GM12878 (cell line): ENCODE results near the gene TRAF3IP1. TPM values are rescaled to one million over a fixed set of nuclear protein-coding genes. Genes with fewer than 3 reads are reported as not detected.

Experiments used
- ATAC-seq: fragments of 200-7000 bp; cut with Tn5 transposase; 3 replicates; pipeline ENCODE4 v1.9.1; 2020; ENCODE audit warnings: mild to moderate bottlenecking, moderate library complexity
- BruUV-seq: library from RNA; stranded (reverse); fragments of 400-500 nt; replicated peaks from 2 replicates; lab custom pipeline; 2021; lab: Mats Ljungman, UMichigan
- CTCF ChIA-PET: fragments of 300-600 bp; sonication (Branson Sonifier 250); formaldehyde crosslinking; extraction: SDS; loops from one replicate; lab custom pipeline; 2021; ENCODE audit warnings: inconsistent platforms; lab: Yijun Ruan, JAX
- POLR2A ChIA-PET: fragments of 350-600 bp; formaldehyde crosslinking; extraction: SDS; loops from one replicate; lab custom pipeline; 2021; ENCODE audit warnings: inconsistent platforms; lab: Charles Lee
- RAD21 ChIA-PET: fragments of 300-600 bp; sonication (Branson Sonifier 250); formaldehyde crosslinking; loops from one replicate; lab custom pipeline; 2023; ENCODE audit warnings: antibody characterized with exemption; ENCODE audit not compliant: unreplicated experiment; lab: Charles Lee
- SMC1A ChIA-PET: fragments of 300-600 bp; sonication (Branson Sonifier 250); formaldehyde crosslinking; loops from one replicate; lab custom pipeline; 2023; ENCODE audit not compliant: unreplicated experiment, uncharacterized antibody; lab: Charles Lee
- DNase-seq: peaks from one replicate; pipeline ENCODE4 v3.0.0-alpha.2; 2011; ENCODE audit warnings: low read depth, low spot score
- FAIRE-seq: peaks from 3 replicates; lab custom pipeline; 2011; peaks lifted over from hg19 to GRCh38; lab: Jason Lieb, UNC
- H2AFZ ChIP-seq: 2 replicates; pipeline ENCODE4 v1.6.0; 2011; ENCODE audit warnings: low read depth, low read length, control low read depth; ENCODE audit not compliant: control insufficient read depth
- H3K27ac ChIP-seq: 2 replicates; pipeline ENCODE4 v1.5.1; 2011; ENCODE audit warnings: control low read depth; ENCODE audit not compliant: control insufficient read depth, insufficient read depth
- H3K27me3 ChIP-seq, 2 experiments: replicated peaks in 1 of 2; 2 replicates each; pipeline versions ENCODE4 v1.6.0 to v1.6.1; 2011; ENCODE audit warnings: low read length in 1 of 2; ENCODE audit not compliant: control insufficient read depth in 2 of 2, insufficient read depth in 2 of 2
- H3K36me3 ChIP-seq, 2 experiments: 2 replicates each; pipeline ENCODE4 v1.5.1; 2011; ENCODE audit warnings: low read length in 1 of 2; ENCODE audit not compliant: control insufficient read depth in 2 of 2, insufficient read depth in 2 of 2
- H3K4me1 ChIP-seq: 2 replicates; pipeline ENCODE4 v1.6.1; 2011; ENCODE audit warnings: mild to moderate bottlenecking, low read length, moderate library complexity, mixed read lengths; ENCODE audit not compliant: control insufficient read depth, insufficient read depth
- H3K4me2 ChIP-seq: 2 replicates; pipeline ENCODE4 v1.6.0; 2011; ENCODE audit warnings: control low read depth; ENCODE audit not compliant: control insufficient read depth, insufficient read depth
- H3K4me3 ChIP-seq: fragments of 200-600 bp; sonication (generic); 2 replicates; pipeline ENCODE4 v1.5.1; 2016
- H3K79me2 ChIP-seq: 2 replicates; pipeline ENCODE4 v1.6.0; 2011; ENCODE audit warnings: low read length; ENCODE audit not compliant: control insufficient read depth, insufficient read depth
- H3K9ac ChIP-seq: 2 replicates; pipeline ENCODE4 v1.8.0; 2011; ENCODE audit warnings: low read length, control low read depth, mixed read lengths; ENCODE audit not compliant: control insufficient read depth, insufficient read depth
- H3K9me3 ChIP-seq: replicated peaks from 3 replicates; pipeline ENCODE4 v1.5.1; 2011; ENCODE audit warnings: mild to moderate bottlenecking, low read length; ENCODE audit not compliant: control insufficient read depth, insufficient read depth
- H4K20me1 ChIP-seq: 2 replicates; pipeline ENCODE4 v1.6.0; 2011; ENCODE audit not compliant: control insufficient read depth, insufficient read depth
- CTCF ChIP-seq, 3 experiments: IDR thresholded peaks in 2 of 3; conservative IDR thresholded peaks in 1 of 3; 2 replicates each; pipeline ENCODE4 v1.5.1; 2011; ENCODE audit warnings: low read depth in 3 of 3, low read length in 3 of 3, mild to moderate bottlenecking in 3 of 3, control low read depth in 2 of 3, moderate library complexity in 2 of 3, inconsistent platforms in 1 of 3, mixed read lengths in 1 of 3; ENCODE audit not compliant: control insufficient read depth in 2 of 3, insufficient read depth in 1 of 3; ENCODE audit errors: extremely low read depth in 1 of 3
- IKZF1 ChIP-seq: fragments of 450-650 bp; conservative IDR thresholded peaks from 2 replicates; pipeline ENCODE4 v1.6.1; 2017; ENCODE audit warnings: antibody characterized with exemption, mild to moderate bottlenecking
- MAX ChIP-seq: IDR thresholded peaks from 2 replicates; pipeline ENCODE4 v1.6.1; 2012; ENCODE audit warnings: low read depth, low read length, improper control_type of control experiment
- MEF2B ChIP-seq: fragments of 450-650 bp; IDR thresholded peaks from 2 replicates; pipeline ENCODE4 v1.6.1; 2018; ENCODE audit warnings: mild to moderate bottlenecking, moderate library complexity; ENCODE audit not compliant: partially characterized antibody, poor library complexity, severe bottlenecking
- PML ChIP-seq: IDR thresholded peaks from 2 replicates; pipeline ENCODE4 v1.6.1; 2012; ENCODE audit warnings: low read length, inconsistent platforms
- RCOR1 ChIP-seq: conservative IDR thresholded peaks from 2 replicates; pipeline ENCODE4 v1.6.1; 2012; ENCODE audit warnings: low read depth, low read length, improper control_type of control experiment
- WGBS: methylation state at CpG from one replicate; pipeline ENCODE4 v1.1.6; 2016; ENCODE audit warnings: low lambda C conversion rate; ENCODE audit not compliant: insufficient replicate concordance, insufficient coverage; ENCODE audit errors: missing lambda C conversion rate; 5-methylcytosine and 5-hydroxymethylcytosine counted together
- in situ Hi-C: fragments of 300-500 bp; cut with MboI; formaldehyde crosslinking; loops from 9 replicates; pipeline ENCODE4 v1.14.3; 2018; ENCODE audit warnings: mixed read lengths
- intact Hi-C: fragments of 100-400 bp; cut with micrococcal nuclease; formaldehyde crosslinking; loops from one replicate; pipeline ENCODE4 v1.14.2; 2022; ENCODE audit not compliant: unreplicated experiment
- polyA plus RNA-seq, 11 experiments: library from polyadenylated mRNA; depleted of rRNA in 4 of 11; unstranded in 6 of 11; stranded (reverse) in 5 of 11; fragments of >200 nt; fragmentation: Nextera tagmentation in 4 of 11; fragmentation: Illumina TruSeq in 1 of 11; extraction: Ambion mirVana in 4 of 11; extraction: Trizol in 1 of 11; gene quantifications; 1 replicate in 1 of 11; 2 replicates in 10 of 11; pipeline versions ENCODE4 v1.2.1 to v1.2.3, GENCODE V29; 2011 to 2016; ENCODE audit warnings: inconsistent platforms in 2 of 11, missing spikeins in 2 of 11, low read depth in 1 of 11
- total RNA-seq, 4 experiments: library from RNA; depleted of rRNA in 3 of 4; stranded (reverse); fragments of >200 nt in 3 of 4; fragmentation: Illumina TruSeq in 1 of 4; extraction: Trizol in 1 of 4; gene quantifications; 2 replicates each; pipeline versions ENCODE4 v1.2.1 to v1.2.3, GENCODE V29; 2013 to 2021

The TRAF3IP1 gene
- total and polyA plus RNA-seq, 10 of the 15 experiments (the other 5 are each of a cell fraction or from before 2014, with no cell fraction given), result 1.6 to 7.5 (median 3.6) TPM

GRCh38 chr2:238418999-238419546 is 98.8 kb downstream of the TRAF3IP1 start:
- POLR2A ChIA-PET, result no interaction called here
- intact Hi-C loops, result no loop called here
- no TSS peak for BruUV-seq
- no peak overlapping the region for H2AFZ ChIP-seq
- TF ChIP-seq IKZF1 (no peak), MEF2B (no peak), CTCF (IDR thresholded peaks at IDR 0.05 in 2 of 3, conservative IDR thresholded peaks at IDR 0.05 in 1 of 3; ENCODE audit: control insufficient read depth in 2 of 3, extremely low read depth in 1 of 3, insufficient read depth in 1 of 3, low read depth in 3 of 3, low read length in 3 of 3) (no peak), MAX (no peak), RCOR1 (no peak), PML (no peak)
- TF ChIP-seq, all 136 proteins: peak for 0
- Histone ChIP-seq H3K9ac (no peak overlapping the region), H3K4me1 (no peaks in the 10 kb centered on the region), H3K4me2 (no peak overlapping the region), H3K79me2 (no peaks in the 10 kb centered on the region), H3K36me3 (no peaks in the 10 kb centered on the region; a peak in 1 of 4 replicates), H3K4me3 (no peak overlapping the region), H3K27ac (no peak overlapping the region), H3K9me3 (peaks cover 2% of the 10 kb centered on the region; the same call in 2 of the 3 replicates), H4K20me1 (no peaks in the 10 kb centered on the region), H3K27me3 (no peaks in the 10 kb centered on the region)
- no peak for ATAC-seq
- 27% methylated on average over 2 of the region's 2 CpGs for WGBS
- in situ Hi-C loops, result no loop called here
- FAIRE-seq, result no peak
- CTCF ChIA-PET, result no interaction called here
- RAD21 ChIA-PET, result no interaction called here
- SMC1A ChIA-PET, result no interaction called here
- no peak for DNase-seq
